SK-N-SH (cell line): Measurements from ENCODE around the gene NOSTRIN. TPM values are rescaled to one million over a fixed set of nuclear protein-coding genes. Genes with fewer than 3 reads are reported as not detected.

Experiments
- CTCF ChIA-PET: fragments of 300-600, 350-600 bp; formaldehyde crosslinking; extraction: SDS; loops from one replicate; lab custom pipeline; 2021; lab: Yijun Ruan, JAX
- POLR2A ChIA-PET: fragments of 350-600 bp; sonication (Branson Sonifier 250); formaldehyde crosslinking; extraction: SDS; loops from one replicate; lab custom pipeline; 2020; ENCODE audit warnings: antibody characterized with exemption, inconsistent platforms; lab: Yijun Ruan, JAX
- DNase-seq: peaks from one replicate; pipeline ENCODE4 v3.0.0; 2012
- H2AFZ ChIP-seq: fragments of 200-600 bp; sonication (generic); 2 replicates; pipeline ENCODE4 v1.8.1; 2016; ENCODE audit warnings: antibody characterized with exemption, mild to moderate bottlenecking, low read depth
- H3F3A ChIP-seq: fragments of 200-600 bp; sonication (generic); replicated peaks from 2 replicates; pipeline ENCODE3; 2016; ENCODE audit warnings: antibody characterized with exemption, mild to moderate bottlenecking; ENCODE audit not compliant: insufficient read depth
- H3K27ac ChIP-seq, 2 experiments: fragments of 200-500 bp in 1 of 2; fragments of 200-600 bp in 1 of 2; sonication (Bioruptor generic) in 1 of 2; sonication (generic), shearing (Covaris generic) in 1 of 2; 2 replicates each; pipeline versions ENCODE4 v1.5.1 to v1.6.1; 2014 to 2016; ENCODE audit warnings: low read depth in 2 of 2, inconsistent platforms in 1 of 2, low read length in 1 of 2, mild to moderate bottlenecking in 1 of 2, mixed read lengths in 1 of 2
- H3K27me3 ChIP-seq: fragments of 200-600 bp; sonication (generic), shearing (Covaris generic); 2 replicates; pipeline ENCODE4 v1.6.1; 2016; ENCODE audit warnings: mixed run types; ENCODE audit not compliant: insufficient read depth
- H3K36me3 ChIP-seq, 2 experiments: fragments of 200-500 bp in 1 of 2; fragments of 200-600 bp in 1 of 2; sonication (Bioruptor generic) in 1 of 2; sonication (generic) in 1 of 2; replicated peaks in 1 of 2; 2 replicates each; pipeline versions ENCODE3 to v1.5.1; 2014 to 2016; ENCODE audit warnings: low read length in 1 of 2, mild to moderate bottlenecking in 1 of 2; ENCODE audit not compliant: insufficient read depth in 2 of 2, control insufficient read depth in 1 of 2
- H3K4me1 ChIP-seq, 2 experiments: fragments of 200-500 bp in 1 of 2; fragments of 200-600 bp in 1 of 2; sonication (Bioruptor generic) in 1 of 2; sonication (generic), shearing (Covaris generic) in 1 of 2; 2 replicates each; pipeline versions ENCODE4 v1.5.1 to v1.6.1; 2014 to 2016; ENCODE audit warnings: low read depth in 1 of 2, low read length in 1 of 2, mixed run types in 1 of 2; ENCODE audit not compliant: insufficient read depth in 2 of 2, control insufficient read depth in 1 of 2
- H3K4me2 ChIP-seq: fragments of 200-600 bp; sonication (generic), shearing (Covaris generic); 2 replicates; pipeline ENCODE4 v1.6.1; 2017; ENCODE audit warnings: mixed run types
- H3K4me3 ChIP-seq, 2 experiments: fragments of 200-500 bp in 1 of 2; fragments of 200-600 bp in 1 of 2; sonication (Bioruptor generic) in 1 of 2; sonication (generic), shearing (Covaris generic) in 1 of 2; 2 replicates each; pipeline versions ENCODE4 v1.5.1 to v1.8.1; 2014 to 2016; ENCODE audit warnings: low read depth in 2 of 2, inconsistent platforms in 1 of 2, low read length in 1 of 2, mild to moderate bottlenecking in 1 of 2, mixed read lengths in 1 of 2, moderate library complexity in 1 of 2
- H3K79me2 ChIP-seq: fragments of 200-600 bp; sonication (generic); 2 replicates; pipeline ENCODE4 v1.8.1; 2017; ENCODE audit warnings: mild to moderate bottlenecking; ENCODE audit not compliant: insufficient read depth
- H3K9ac ChIP-seq: fragments of 200-600 bp; sonication (generic); 2 replicates; pipeline ENCODE4 v1.6.1; 2017; ENCODE audit warnings: mixed run types
- H3K9me2 ChIP-seq: fragments of 200-600 bp; sonication (generic); 2 replicates; pipeline ENCODE4 v1.6.1; 2017; ENCODE audit warnings: mixed run types
- H3K9me3 ChIP-seq: fragments of 200-600 bp; sonication (generic); 2 replicates; pipeline ENCODE4 v1.6.1; 2017; ENCODE audit warnings: mixed run types, mild to moderate bottlenecking, moderate library complexity
- H4K20me1 ChIP-seq: fragments of 200-600 bp; sonication (generic); 2 replicates; pipeline ENCODE4 v1.6.1; 2017; ENCODE audit warnings: mild to moderate bottlenecking, mixed run types; ENCODE audit not compliant: insufficient read depth
- JUND ChIP-seq: IDR thresholded peaks from 2 replicates; pipeline ENCODE4 v1.4.0; 2012
- SMC3 ChIP-seq: IDR thresholded peaks from 2 replicates; pipeline ENCODE4 v1.6.1; 2012; ENCODE audit warnings: low read depth, low read length, improper control_type of control experiment
- ZBTB33 ChIP-seq: IDR thresholded peaks from 2 replicates; pipeline ENCODE4 v1.4.0; 2012; ENCODE audit warnings: low read depth, borderline replicate concordance
- WGBS: methylation state at CpG from one replicate; pipeline ENCODE4 v1.1.6; 2017; ENCODE audit warnings: low lambda C conversion rate; 5-methylcytosine and 5-hydroxymethylcytosine counted together
- polyA plus RNA-seq, 3 experiments: library from polyadenylated mRNA; depleted of rRNA; stranded (reverse); fragments of >200 nt; gene quantifications; 2 replicates each; pipeline ENCODE4 v1.2.3, GENCODE V29; 2012

The NOSTRIN gene
- polyA plus RNA-seq, 1 of the 3 experiments (the other 2 are of a cell fraction), result not detected

- 74% methylated on average over 5 of the region's 5 CpGs for WGBS
- H3K4me2 ChIP-seq, result no peak overlapping the region
- H3K4me3 ChIP-seq, result no peak overlapping the region
- H2AFZ ChIP-seq, result no peak overlapping the region
- ChIA-PET CTCF (no interaction called here), POLR2A (no interaction called here)
- H3K27me3 ChIP-seq, result no peaks in the 10 kb centered on the region
- peaks cover 0 to 2% of the 10 kb centered on the region in 2 experiments; a peak in 1 of 4 replicates for H3K4me1 ChIP-seq
- TF ChIP-seq JUND, result no peak
- no peaks in the 10 kb centered on the region for H4K20me1 ChIP-seq
- H3K36me3 ChIP-seq, result no peaks in the 10 kb centered on the region
- no peak overlapping the region for H3K9ac ChIP-seq
- no peaks in the 10 kb centered on the region for H3K9me2 ChIP-seq
- no peaks in the 10 kb centered on the region for H3K79me2 ChIP-seq
- no peaks in the 10 kb centered on the region for H3F3A ChIP-seq
- H3K27ac ChIP-seq, result no peak overlapping the region
- H3K9me3 ChIP-seq, result no peaks in the 10 kb centered on the region
- DNase-seq, result no peak
These were observed 655 bp downstream of the NOSTRIN start for GRCh38 chr2:168802859-168803725.

- Histone ChIP-seq H2AFZ (no peak overlapping the region), H3K4me1 (no peaks in the 10 kb centered on the region; a peak in 1 of 4 replicates), H3K4me2 (no peak overlapping the region), H3K79me2 (no peaks in the 10 kb centered on the region), H3K36me3 (no peaks in the 10 kb centered on the region), H3K9me2 (no peaks in the 10 kb centered on the region), H3K9ac (no peak overlapping the region), H4K20me1 (no peaks in the 10 kb centered on the region), H3K9me3 (no peaks in the 10 kb centered on the region), H3F3A (no peaks in the 10 kb centered on the region), H3K27ac (no peak overlapping the region), H3K4me3 (no peak overlapping the region), H3K27me3 (no peaks in the 10 kb centered on the region)
- TF ChIP-seq ZBTB33, result no peak
- no peak for DNase-seq
- CTCF ChIA-PET, result no interaction called here
- WGBS, result 79% methylated on average over 3 of the region's 3 CpGs
- POLR2A ChIA-PET, result no interaction called here
These were observed 1.8 kb downstream of the NOSTRIN start for GRCh38 chr2:168804214-168804613.

GRCh38 chr2:168805615-168806014, 3.2 kb downstream of the NOSTRIN start:
- CTCF ChIA-PET, result interaction anchor here (1.3 kb wide), 1 partner anchor 32 kb away, joined by 3 read pairs; no protein-coding TSS in a partner anchor
- no peak overlapping the region for H3K4me2 ChIP-seq
- H3K9ac ChIP-seq, result no peak overlapping the region
- H4K20me1 ChIP-seq, result no peaks in the 10 kb centered on the region
- no peaks in the 10 kb centered on the region for H3K36me3 ChIP-seq
- H3K9me2 ChIP-seq, result no peaks in the 10 kb centered on the region
- DNase-seq, result no peak
- TF ChIP-seq SMC3, result no peak
- POLR2A ChIA-PET, result no interaction called here
- H3K4me3 ChIP-seq, result no peak overlapping the region
- WGBS, result 88% methylated on average over 5 of the region's 7 CpGs
- H3F3A ChIP-seq, result no peaks in the 10 kb centered on the region
- no peaks in the 10 kb centered on the region for H3K79me2 ChIP-seq
- H3K27ac ChIP-seq, result no peak overlapping the region
- no peaks in the 10 kb centered on the region; a peak in 1 of 4 replicates for H3K4me1 ChIP-seq
- H3K9me3 ChIP-seq, result no peaks in the 10 kb centered on the region
- H3K27me3 ChIP-seq, result no peaks in the 10 kb centered on the region
- H2AFZ ChIP-seq, result no peak overlapping the region
